Activated CD4-positive, alpha-beta T cell treated with anti-CD3 and anti-CD28 coated beads for 36 hours (primary cell): Measurements from ENCODE around the gene ARSA. TPM values are rescaled to one million over a fixed set of nuclear protein-coding genes. Genes with fewer than 3 reads are reported as not detected.
"Not testable (repeated sequence)": the region's sequence is repeated elsewhere in the genome, so short reads cannot be mapped to it uniquely, and the experiment has no call there.

Experiments
- ATAC-seq: fragments of 200-7000 bp; cut with Tn5 transposase; one replicate; pipeline ENCODE4 v1.10.0; 2021; ENCODE audit warnings: mild to moderate bottlenecking, moderate library complexity
- CTCF ChIA-PET: fragments of 350-600 bp; sonication (Branson Sonifier 250); formaldehyde crosslinking; loops from one replicate; lab custom pipeline; 2021; ENCODE audit warnings: antibody characterized with exemption; lab: Charles Lee
- POLR2A ChIA-PET: fragments of 350-600 bp; sonication (Branson Sonifier 250); formaldehyde crosslinking; loops from one replicate; lab custom pipeline; 2021; ENCODE audit warnings: antibody characterized with exemption, inconsistent platforms; lab: Charles Lee
- DNase-seq: peaks from one replicate; pipeline ENCODE4 v3.0.0-alpha.2; 2020
- H3K27ac Mint-ChIP-seq: one replicate; pipeline ENCODE4 v1.8.0; 2021; ENCODE audit warnings: mixed read lengths
- H3K27me3 Mint-ChIP-seq: one replicate; pipeline ENCODE4 v1.8.0; 2021; ENCODE audit warnings: mixed read lengths
- H3K36me3 Mint-ChIP-seq: one replicate; pipeline ENCODE4 v1.8.0; 2021; ENCODE audit warnings: low read depth, mixed read lengths
- H3K4me1 Mint-ChIP-seq: one replicate; pipeline ENCODE4 v1.8.0; 2021; ENCODE audit warnings: mixed read lengths
- H3K4me3 Mint-ChIP-seq: one replicate; pipeline ENCODE4 v1.8.0; 2021; ENCODE audit warnings: mild to moderate bottlenecking, moderate library complexity, mixed read lengths
- H3K9me3 Mint-ChIP-seq: one replicate; pipeline ENCODE4 v1.8.0; 2021; ENCODE audit warnings: low read depth, mixed read lengths
- intact Hi-C, 2 experiments: fragments of 100-400 bp; cut with DNase I in 1 of 2; cut with micrococcal nuclease in 1 of 2; formaldehyde crosslinking; loops; one replicate each; pipeline versions ENCODE4 v1.14.2 to v1.15.1; 2022 to 2024; cut with DNase I, micrococcal nuclease
- total RNA-seq, 2 experiments: library from RNA; stranded (reverse); gene quantifications; one replicate each; pipeline ENCODE4 v1.2.3, GENCODE V29; 2021

Gene ARSA
- total RNA-seq, 2 experiments from 2014 or later: 14.9 to 15.4 TPM

DNA sequence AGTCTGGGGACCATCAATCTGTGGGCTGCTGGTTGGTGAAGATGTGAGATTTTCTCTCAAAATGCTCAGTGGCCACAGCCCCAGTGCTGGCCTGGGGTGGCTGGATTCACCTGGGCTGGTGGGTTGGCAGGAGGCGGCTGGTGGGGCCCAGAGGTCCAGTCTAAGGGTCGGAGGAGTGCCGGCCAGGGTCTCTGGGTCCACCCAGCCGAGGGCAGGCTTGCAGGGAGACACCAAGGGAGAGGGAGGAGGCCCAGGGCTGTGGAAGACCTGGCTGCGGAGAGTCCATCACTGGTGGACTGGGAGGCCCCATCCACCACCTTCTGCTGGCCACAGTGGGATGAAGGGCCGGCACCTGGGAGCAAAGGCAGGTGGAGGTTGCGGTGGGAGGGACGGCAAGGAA is 44.1 kb upstream of the ARSA start:
- Mint-ChIP-seq H3K4me3 (no peak overlapping the region), H3K4me1 (peaks cover 5% of the 10 kb centered on the region), H3K27ac (no peak overlapping the region), H3K27me3 (peaks cover 32% of the 10 kb centered on the region), H3K9me3 (no peaks in the 10 kb centered on the region), H3K36me3 (no peaks in the 10 kb centered on the region)
- intact Hi-C loops: loop anchor here in 1 of 2 experiments (5.0 kb wide), 1 partner anchor 45 kb away; the partner anchor contains the start of gene ARSA
- DNase-seq (no peak), ATAC-seq (no peak)
- ChIA-PET CTCF (no interaction called here), POLR2A (no interaction called here)

DNA sequence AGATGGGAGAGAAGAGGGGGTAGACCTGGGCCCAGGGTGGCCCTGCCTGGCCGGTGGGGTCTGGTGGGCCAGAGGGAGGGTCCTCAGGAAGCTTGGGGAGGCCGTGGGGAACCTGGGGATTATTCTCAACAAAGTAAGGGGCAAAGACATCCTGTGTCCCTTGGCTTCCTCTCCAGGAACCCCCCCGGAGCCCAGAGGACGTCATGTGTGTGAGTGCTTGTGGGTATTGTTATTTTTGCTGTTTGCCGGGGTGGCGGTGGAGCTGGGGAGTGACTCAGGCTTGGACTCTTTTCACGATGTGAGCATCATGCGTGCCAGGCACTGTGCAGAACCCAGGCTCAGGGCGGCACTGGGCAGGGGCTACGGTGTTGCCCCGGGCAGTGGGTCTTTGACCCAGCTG is 43.7 kb upstream of the ARSA start:
- intact Hi-C loops: loop anchor here in 1 of 2 experiments (5.0 kb wide), 1 partner anchor 44 kb away; the partner anchor contains the start of gene ARSA
- POLR2A ChIA-PET: no interaction called here
- Mint-ChIP-seq H3K4me3 (no peak overlapping the region), H3K4me1 (peaks cover 5% of the 10 kb centered on the region), H3K27ac (no peak overlapping the region), H3K36me3 (no peaks in the 10 kb centered on the region), H3K27me3 (peaks cover 32% of the 10 kb centered on the region), H3K9me3 (no peaks in the 10 kb centered on the region)
- CTCF ChIA-PET: interaction anchor here (0.6 kb wide), 1 partner anchor 109 kb away, joined by 3 read pairs; the partner anchor contains the start of gene SYCE3
- DNase-seq (no peak), ATAC-seq (no peak)

- H3K36me3 Mint-ChIP-seq: no peaks in the 10 kb centered on the region
- intact Hi-C loops: loop anchor here in 1 of 2 experiments (5.0 kb wide), 1 partner anchor 44 kb away; the partner anchor contains the start of gene ARSA
- ChIA-PET POLR2A (no interaction called here), CTCF (interaction anchor here (0.6 kb wide), 1 partner anchor 108 kb away, joined by 3 read pairs; the partner anchor contains the start of gene SYCE3)
- H3K4me3 Mint-ChIP-seq: no peak overlapping the region
- no peak overlapping the region for H3K27ac Mint-ChIP-seq
- DNase-seq (no peak), ATAC-seq (no peak)
- H3K4me1 Mint-ChIP-seq: peaks cover 5% of the 10 kb centered on the region
- no peaks in the 10 kb centered on the region for H3K9me3 Mint-ChIP-seq
- H3K27me3 Mint-ChIP-seq: peaks cover 28% of the 10 kb centered on the region
Observed at GRCh38 chr22:50670914-50671538, 43.1 kb upstream of the ARSA start.

DNA sequence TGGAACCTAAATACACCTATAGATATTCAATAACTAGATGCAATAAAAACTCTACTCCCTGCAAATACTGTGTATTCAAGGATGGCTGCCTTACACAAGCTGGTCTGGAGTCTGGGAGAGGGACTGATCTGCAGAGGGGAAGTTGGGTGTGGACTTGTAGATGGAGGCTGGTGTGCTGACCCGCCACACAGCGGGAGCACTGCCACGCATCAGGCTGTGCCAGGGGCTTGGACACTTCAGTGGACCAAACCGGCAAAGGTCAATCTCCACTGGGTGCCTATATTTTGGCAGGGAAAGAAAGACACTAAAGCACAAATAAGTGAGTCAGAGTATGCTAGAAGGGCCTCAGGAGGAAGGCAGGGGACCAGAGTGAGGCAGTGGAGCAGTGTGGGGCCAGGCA is 42.6 kb upstream of the ARSA start:
- intact Hi-C loops: loop anchor here in 1 of 2 experiments (5.0 kb wide), 1 partner anchor 43 kb away; the partner anchor contains the start of gene ARSA
- H3K27me3 Mint-ChIP-seq: peaks cover 23% of the 10 kb centered on the region

DNA sequence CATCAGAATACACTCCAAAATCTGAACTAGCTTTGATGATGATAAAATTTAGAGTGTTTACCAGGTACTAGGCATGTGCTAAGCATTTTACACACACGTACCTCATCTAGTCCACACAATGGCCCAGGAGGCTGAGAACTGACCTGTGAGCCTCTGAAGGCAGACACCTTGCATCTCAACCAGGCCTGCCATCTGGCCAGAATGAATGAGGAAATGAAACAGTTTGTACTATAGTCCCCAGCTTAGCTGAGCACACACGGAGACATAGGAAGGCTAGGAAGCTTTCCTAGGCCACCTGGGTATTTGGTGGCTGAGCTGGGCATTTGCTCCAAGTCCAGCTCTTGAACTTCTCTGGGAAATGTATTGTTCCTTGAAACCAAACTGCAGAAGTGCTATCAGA is 37.8 kb upstream of the ARSA start:
- no peaks in the 10 kb centered on the region for H3K4me1 Mint-ChIP-seq
- H3K9me3 Mint-ChIP-seq: no peaks in the 10 kb centered on the region

More for the DNA sequence above, 42.6 kb upstream of the ARSA start:
- Mint-ChIP-seq H3K9me3 (no peaks in the 10 kb centered on the region), H3K4me1 (peaks cover 5% of the 10 kb centered on the region), H3K4me3 (no peak overlapping the region), H3K27ac (no peak overlapping the region), H3K36me3 (no peaks in the 10 kb centered on the region)
- DNase-seq (no peak), ATAC-seq (no peak)
- CTCF ChIA-PET: no interaction called here
- POLR2A ChIA-PET: no interaction called here

GRCh38 chr22:50665212-50665611 is 37.3 kb upstream of the ARSA start:
- H3K4me1 Mint-ChIP-seq: no peaks in the 10 kb centered on the region
- ChIA-PET CTCF (interaction anchor here (0.6 kb wide), 1 partner anchor 14 kb away, joined by 3 read pairs; no protein-coding TSS in a partner anchor), POLR2A (no interaction called here)
- no peak for DNase-seq
- H3K9me3 Mint-ChIP-seq: no peaks in the 10 kb centered on the region
- no peak overlapping the region for H3K4me3 Mint-ChIP-seq
- peaks cover 6% of the 10 kb centered on the region for H3K27me3 Mint-ChIP-seq
- H3K27ac Mint-ChIP-seq: no peak overlapping the region
- intact Hi-C loops: no loop called here
- H3K36me3 Mint-ChIP-seq: no peaks in the 10 kb centered on the region
- ATAC-seq: no peak

More for the DNA sequence above, 37.8 kb upstream of the ARSA start:
- ATAC-seq (no peak), DNase-seq (no peak)
- Mint-ChIP-seq H3K4me3 (no peak overlapping the region), H3K27me3 (peaks cover 7% of the 10 kb centered on the region), H3K27ac (no peak overlapping the region), H3K36me3 (no peaks in the 10 kb centered on the region)
- CTCF ChIA-PET: interaction anchor here (0.6 kb wide), 1 partner anchor 15 kb away, joined by 3 read pairs; no protein-coding TSS in a partner anchor
- POLR2A ChIA-PET: no interaction called here
- intact Hi-C loops: no loop called here

GRCh38 chr22:50660306-50660705 is 32.4 kb upstream of the ARSA start:
- no peak overlapping the region for H3K27ac Mint-ChIP-seq

DNA sequence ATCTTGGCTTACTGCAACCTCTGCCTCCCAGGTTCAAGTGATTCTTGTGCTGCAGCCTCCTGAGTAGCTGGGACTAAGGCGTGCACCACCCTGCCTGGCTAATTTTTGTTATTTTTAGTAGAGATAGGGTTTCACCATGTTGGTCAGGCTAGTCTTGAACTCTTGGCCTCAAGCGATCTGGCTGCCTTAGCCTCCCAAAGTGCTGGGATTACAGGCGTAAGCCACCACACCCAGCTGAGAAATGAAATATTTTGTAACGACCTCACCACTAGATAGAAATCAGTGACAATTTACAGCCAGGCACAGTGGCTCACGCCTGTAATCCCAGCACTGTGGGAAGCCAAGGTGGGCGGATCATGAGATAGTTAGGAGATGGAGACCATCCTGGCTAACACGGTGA is 31.8 kb upstream of the ARSA start:
- H3K27me3 Mint-ChIP-seq: peaks cover 11% of the 10 kb centered on the region
- ATAC-seq, H3K4me3 Mint-ChIP-seq, H3K9me3 Mint-ChIP-seq, H3K36me3 Mint-ChIP-seq, intact Hi-C loops, POLR2A ChIA-PET, H3K27ac Mint-ChIP-seq, CTCF ChIA-PET, H3K4me1 Mint-ChIP-seq, DNase-seq: not testable (repeated sequence)

More at GRCh38 chr22:50660306-50660705, 32.4 kb upstream of the ARSA start:
- Mint-ChIP-seq H3K27me3 (peaks cover 11% of the 10 kb centered on the region), H3K4me1 (no peaks in the 10 kb centered on the region), H3K9me3 (no peaks in the 10 kb centered on the region), H3K36me3 (no peaks in the 10 kb centered on the region), H3K4me3 (no peak overlapping the region)
- ATAC-seq (no peak), DNase-seq (no peak)
- CTCF ChIA-PET: no interaction called here
- POLR2A ChIA-PET: no interaction called here
- intact Hi-C loops: no loop called here

GRCh38 chr22:50657925-50658324 is 30.0 kb upstream of the ARSA start:
- no peak overlapping the region for H3K27ac Mint-ChIP-seq
- no peaks in the 10 kb centered on the region for H3K36me3 Mint-ChIP-seq
- no peak for DNase-seq
- POLR2A ChIA-PET: interaction anchor here (0.6 kb wide), 1 partner anchor 296 kb away, joined by 3 read pairs; no protein-coding TSS in a partner anchor
- ATAC-seq: no peak
- peaks cover 11% of the 10 kb centered on the region for H3K27me3 Mint-ChIP-seq
- no peaks in the 10 kb centered on the region for H3K4me1 Mint-ChIP-seq
- H3K9me3 Mint-ChIP-seq: no peaks in the 10 kb centered on the region
- no peak overlapping the region for H3K4me3 Mint-ChIP-seq
- intact Hi-C loops: no loop called here
- CTCF ChIA-PET: no interaction called here

GRCh38 chr22:50656122-50657070 is 28.4 kb upstream of the ARSA start:
- intact Hi-C loops: no loop called here
- DNase-seq: no peak
- H3K4me3 Mint-ChIP-seq: no peak overlapping the region
- H3K27ac Mint-ChIP-seq: no peak overlapping the region
- H3K9me3 Mint-ChIP-seq: no peaks in the 10 kb centered on the region
- H3K27me3 Mint-ChIP-seq: peaks cover 11% of the 10 kb centered on the region
- ATAC-seq: no peak
- no peaks in the 10 kb centered on the region for H3K4me1 Mint-ChIP-seq
- ChIA-PET POLR2A (no interaction called here), CTCF (no interaction called here)
- H3K36me3 Mint-ChIP-seq: no peaks in the 10 kb centered on the region

DNA sequence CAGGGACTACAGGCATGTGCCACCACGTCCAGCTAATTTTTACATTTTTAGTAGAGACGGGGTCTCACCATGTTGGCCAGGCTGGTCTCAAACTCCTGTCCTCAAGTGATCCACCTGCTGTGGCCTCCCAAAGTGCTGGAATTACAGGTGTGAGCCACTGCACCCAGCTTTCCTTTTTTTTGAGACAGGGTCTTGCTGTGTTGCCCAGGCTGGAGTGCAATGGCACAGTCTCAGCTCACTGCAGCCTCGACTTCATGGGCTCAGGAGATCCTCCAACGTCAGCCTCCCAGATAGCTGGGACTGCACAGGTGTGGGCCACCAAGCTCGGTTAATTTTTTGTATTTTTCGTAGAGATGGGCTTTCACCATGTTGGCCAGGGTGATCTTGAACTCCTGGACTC is 26.7 kb upstream of the ARSA start:
- CTCF ChIA-PET, H3K4me1 Mint-ChIP-seq: not testable (repeated sequence)

More for the DNA sequence above, 26.7 kb upstream of the ARSA start:
- DNase-seq, H3K36me3 Mint-ChIP-seq, H3K4me3 Mint-ChIP-seq, H3K27me3 Mint-ChIP-seq, H3K27ac Mint-ChIP-seq, ATAC-seq, POLR2A ChIA-PET, H3K9me3 Mint-ChIP-seq: not testable (repeated sequence)
- intact Hi-C loops: loop anchor here in 1 of 2 experiments (1.0 kb wide), 1 partner anchor 23 kb away; no protein-coding TSS in a partner anchor
